GM23338 (cell line): Measurements from ENCODE around the gene DCT. TPM values are rescaled to one million over a fixed set of nuclear protein-coding genes. Genes with fewer than 3 reads are reported as not detected.

Experiments used
- ATAC-seq: fragments of 200-7000 bp; cut with Tn5 transposase; 3 replicates; pipeline ENCODE4 v1.9.1; 2020
- DNase-seq: peaks from one replicate; pipeline ENCODE4 v3.0.0-alpha.2; 2015; ENCODE audit warnings: low spot score
- H2AFZ ChIP-seq: fragments of 200-600 bp; sonication (generic); 2 replicates; pipeline ENCODE4 v1.8.0; 2016; ENCODE audit warnings: antibody characterized with exemption, mild to moderate bottlenecking, moderate library complexity
- H3F3A ChIP-seq: fragments of 200-600 bp; sonication (generic); replicated peaks from 2 replicates; pipeline ENCODE4 v1.8.0; 2017; ENCODE audit warnings: antibody characterized with exemption, mixed run types, low read depth
- H3K27ac ChIP-seq: fragments of 200-600 bp; sonication (generic); 2 replicates; pipeline ENCODE4 v1.6.1; 2016; ENCODE audit warnings: low read depth
- H3K27me3 ChIP-seq: fragments of 200-600 bp; sonication (generic); 2 replicates; pipeline ENCODE4 v1.8.0; 2016; ENCODE audit warnings: mild to moderate bottlenecking, mixed run types, moderate library complexity; ENCODE audit not compliant: insufficient read depth
- H3K36me3 ChIP-seq: fragments of 200-600 bp; sonication (generic); 2 replicates; pipeline ENCODE4 v1.8.0; 2016; ENCODE audit warnings: mild to moderate bottlenecking; ENCODE audit not compliant: insufficient read depth
- H3K4me1 ChIP-seq: fragments of 200-600 bp; sonication (generic); 2 replicates; pipeline ENCODE4 v1.8.0; 2016; ENCODE audit warnings: mild to moderate bottlenecking, moderate library complexity; ENCODE audit not compliant: insufficient read depth
- H3K4me2 ChIP-seq: fragments of 200-600 bp; sonication (generic); 2 replicates; pipeline ENCODE4 v1.7.1; 2017; ENCODE audit warnings: mixed run types
- H3K4me3 ChIP-seq: fragments of 200-600 bp; sonication (generic); 2 replicates; pipeline ENCODE4 v1.6.1; 2016; ENCODE audit warnings: mixed run types
- H3K79me2 ChIP-seq: fragments of 200-600 bp; sonication (generic); replicated peaks from 2 replicates; pipeline ENCODE4 v1.8.0; 2017; ENCODE audit warnings: mild to moderate bottlenecking; ENCODE audit not compliant: insufficient read depth
- H3K9me2 ChIP-seq: fragments of 200-600 bp; sonication (generic); 2 replicates; pipeline ENCODE4 v1.8.0; 2017; ENCODE audit not compliant: insufficient read depth
- H4K20me1 ChIP-seq: fragments of 200-600 bp; sonication (generic); replicated peaks from 2 replicates; pipeline ENCODE4 v1.8.0; 2017; ENCODE audit warnings: mild to moderate bottlenecking; ENCODE audit not compliant: insufficient read depth
- H3K27ac Mint-ChIP-seq: 2 replicates; pipeline ENCODE4 v1.8.0; 2020; ENCODE audit warnings: inconsistent platforms, mild to moderate bottlenecking, moderate library complexity, mixed read lengths
- H3K27me3 Mint-ChIP-seq: 3 replicates; pipeline ENCODE4 v1.8.0; 2022; ENCODE audit warnings: low read depth, mild to moderate bottlenecking, moderate library complexity, mixed read lengths, inconsistent platforms; ENCODE audit not compliant: insufficient read depth, poor library complexity
- H3K36me3 Mint-ChIP-seq: 3 replicates; pipeline ENCODE4 v1.8.0; 2021; ENCODE audit warnings: low read depth, mild to moderate bottlenecking, inconsistent platforms, moderate library complexity, mixed read lengths
- H3K4me1 Mint-ChIP-seq: 3 replicates; pipeline ENCODE4 v1.8.0; 2020; ENCODE audit warnings: mild to moderate bottlenecking, inconsistent platforms, mixed read lengths
- H3K4me3 Mint-ChIP-seq: 3 replicates; pipeline ENCODE4 v1.8.0; 2021; ENCODE audit warnings: moderate library complexity, mild to moderate bottlenecking, inconsistent platforms, mixed read lengths
- H3K9me3 Mint-ChIP-seq: 3 replicates; pipeline ENCODE4 v1.8.0; 2020; ENCODE audit warnings: moderate library complexity, mild to moderate bottlenecking, inconsistent platforms, mixed read lengths
- CREB1 ChIP-seq: fragments of 250-450 bp; sonication (Bioruptor Pico); IDR thresholded peaks from 2 replicates; pipeline ENCODE4 v1.5.0; 2020; ENCODE audit warnings: low read depth, mild to moderate bottlenecking, moderate library complexity
- EZH2phosphoT487 ChIP-seq: fragments of 200-600 bp; sonication (generic); IDR thresholded peaks from one replicate; pipeline ENCODE4 v1.8.1; 2018; ENCODE audit warnings: antibody characterized with exemption; ENCODE audit not compliant: unreplicated experiment
- JUNB ChIP-seq: IDR thresholded peaks from one replicate; pipeline ENCODE4 v1.6.1; 2016; ENCODE audit warnings: antibody characterized with exemption; ENCODE audit not compliant: unreplicated experiment
- NANOG ChIP-seq: IDR thresholded peaks from 2 replicates; pipeline ENCODE4 v1.6.1; 2016; ENCODE audit warnings: antibody characterized with exemption, borderline replicate concordance
- STAT1 ChIP-seq: IDR thresholded peaks from one replicate; pipeline ENCODE4 v1.6.1; 2016; ENCODE audit warnings: antibody characterized with exemption; ENCODE audit not compliant: unreplicated experiment
- ZNF331 ChIP-seq: fragments of 250-450 bp; sonication (Bioruptor Pico); IDR thresholded peaks from 2 replicates; pipeline ENCODE4 v1.5.0; 2020; ENCODE audit warnings: low read depth, mild to moderate bottlenecking, moderate library complexity
- polyA plus RNA-seq: library from polyadenylated mRNA; unstranded; fragments of >200 nt; fragmentation: Nextera tagmentation; extraction: Ambion mirVana; gene quantifications from 2 replicates; pipeline ENCODE4 v1.2.1, GENCODE V29; 2016
- total RNA-seq: library from RNA; depleted of rRNA; stranded (reverse); fragments of >200 nt; shearing (Covaris generic); gene quantifications from 2 replicates; pipeline ENCODE4 v1.2.3, GENCODE V29; 2014
- TF ChIP-seq, protein P1 (sequence below), 2 experiments: fragments of 200-600 bp in 1 of 2; sonication (generic) in 1 of 2; conservative IDR thresholded peaks; 2 replicates each; pipeline versions ENCODE4 v1.5.1 to v1.6.1; 2016 to 2017; ENCODE audit warnings: antibody characterized with exemption in 2 of 2, low read depth in 2 of 2, mild to moderate bottlenecking in 2 of 2, moderate library complexity in 1 of 2
- TF ChIP-seq, protein P2 (sequence below): IDR thresholded peaks from one replicate; pipeline ENCODE4 v1.6.1; 2018; ENCODE audit warnings: antibody characterized with exemption; ENCODE audit not compliant: unreplicated experiment
- TF ChIP-seq, protein P3 (sequence below): IDR thresholded peaks from 2 replicates; pipeline ENCODE4 v1.6.1; 2016; ENCODE audit warnings: antibody characterized with exemption

Gene DCT
- total and polyA plus RNA-seq, 2 experiments from 2014 or later, result 0.14 TPM; not detected in 1

- TF ChIP-seq, protein P1, sequence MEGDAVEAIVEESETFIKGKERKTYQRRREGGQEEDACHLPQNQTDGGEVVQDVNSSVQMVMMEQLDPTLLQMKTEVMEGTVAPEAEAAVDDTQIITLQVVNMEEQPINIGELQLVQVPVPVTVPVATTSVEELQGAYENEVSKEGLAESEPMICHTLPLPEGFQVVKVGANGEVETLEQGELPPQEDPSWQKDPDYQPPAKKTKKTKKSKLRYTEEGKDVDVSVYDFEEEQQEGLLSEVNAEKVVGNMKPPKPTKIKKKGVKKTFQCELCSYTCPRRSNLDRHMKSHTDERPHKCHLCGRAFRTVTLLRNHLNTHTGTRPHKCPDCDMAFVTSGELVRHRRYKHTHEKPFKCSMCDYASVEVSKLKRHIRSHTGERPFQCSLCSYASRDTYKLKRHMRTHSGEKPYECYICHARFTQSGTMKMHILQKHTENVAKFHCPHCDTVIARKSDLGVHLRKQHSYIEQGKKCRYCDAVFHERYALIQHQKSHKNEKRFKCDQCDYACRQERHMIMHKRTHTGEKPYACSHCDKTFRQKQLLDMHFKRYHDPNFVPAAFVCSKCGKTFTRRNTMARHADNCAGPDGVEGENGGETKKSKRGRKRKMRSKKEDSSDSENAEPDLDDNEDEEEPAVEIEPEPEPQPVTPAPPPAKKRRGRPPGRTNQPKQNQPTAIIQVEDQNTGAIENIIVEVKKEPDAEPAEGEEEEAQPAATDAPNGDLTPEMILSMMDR (conservative IDR thresholded peaks at IDR 0.05; ENCODE audit: low read depth in 2 of 2), result no peak
- no peak for TF ChIP-seq CREB1 (CRISPR knock-in tag)
- no peak for TF ChIP-seq ZNF331 (CRISPR knock-in tag)
- TF ChIP-seq NANOG, result no peak
- TF ChIP-seq, protein P2, sequence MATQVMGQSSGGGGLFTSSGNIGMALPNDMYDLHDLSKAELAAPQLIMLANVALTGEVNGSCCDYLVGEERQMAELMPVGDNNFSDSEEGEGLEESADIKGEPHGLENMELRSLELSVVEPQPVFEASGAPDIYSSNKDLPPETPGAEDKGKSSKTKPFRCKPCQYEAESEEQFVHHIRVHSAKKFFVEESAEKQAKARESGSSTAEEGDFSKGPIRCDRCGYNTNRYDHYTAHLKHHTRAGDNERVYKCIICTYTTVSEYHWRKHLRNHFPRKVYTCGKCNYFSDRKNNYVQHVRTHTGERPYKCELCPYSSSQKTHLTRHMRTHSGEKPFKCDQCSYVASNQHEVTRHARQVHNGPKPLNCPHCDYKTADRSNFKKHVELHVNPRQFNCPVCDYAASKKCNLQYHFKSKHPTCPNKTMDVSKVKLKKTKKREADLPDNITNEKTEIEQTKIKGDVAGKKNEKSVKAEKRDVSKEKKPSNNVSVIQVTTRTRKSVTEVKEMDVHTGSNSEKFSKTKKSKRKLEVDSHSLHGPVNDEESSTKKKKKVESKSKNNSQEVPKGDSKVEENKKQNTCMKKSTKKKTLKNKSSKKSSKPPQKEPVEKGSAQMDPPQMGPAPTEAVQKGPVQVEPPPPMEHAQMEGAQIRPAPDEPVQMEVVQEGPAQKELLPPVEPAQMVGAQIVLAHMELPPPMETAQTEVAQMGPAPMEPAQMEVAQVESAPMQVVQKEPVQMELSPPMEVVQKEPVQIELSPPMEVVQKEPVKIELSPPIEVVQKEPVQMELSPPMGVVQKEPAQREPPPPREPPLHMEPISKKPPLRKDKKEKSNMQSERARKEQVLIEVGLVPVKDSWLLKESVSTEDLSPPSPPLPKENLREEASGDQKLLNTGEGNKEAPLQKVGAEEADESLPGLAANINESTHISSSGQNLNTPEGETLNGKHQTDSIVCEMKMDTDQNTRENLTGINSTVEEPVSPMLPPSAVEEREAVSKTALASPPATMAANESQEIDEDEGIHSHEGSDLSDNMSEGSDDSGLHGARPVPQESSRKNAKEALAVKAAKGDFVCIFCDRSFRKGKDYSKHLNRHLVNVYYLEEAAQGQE, result no peak
- TF ChIP-seq, protein P3, sequence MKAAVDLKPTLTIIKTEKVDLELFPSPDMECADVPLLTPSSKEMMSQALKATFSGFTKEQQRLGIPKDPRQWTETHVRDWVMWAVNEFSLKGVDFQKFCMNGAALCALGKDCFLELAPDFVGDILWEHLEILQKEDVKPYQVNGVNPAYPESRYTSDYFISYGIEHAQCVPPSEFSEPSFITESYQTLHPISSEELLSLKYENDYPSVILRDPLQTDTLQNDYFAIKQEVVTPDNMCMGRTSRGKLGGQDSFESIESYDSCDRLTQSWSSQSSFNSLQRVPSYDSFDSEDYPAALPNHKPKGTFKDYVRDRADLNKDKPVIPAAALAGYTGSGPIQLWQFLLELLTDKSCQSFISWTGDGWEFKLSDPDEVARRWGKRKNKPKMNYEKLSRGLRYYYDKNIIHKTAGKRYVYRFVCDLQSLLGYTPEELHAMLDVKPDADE, result no peak
- TF ChIP-seq STAT1, result no peak
Observed at GRCh38 chr13:94419925-94420305, 59.6 kb downstream of the DCT start (continued).

GRCh38 chr13:94419304-94419924 is 60.1 kb downstream of the DCT start:
- TF ChIP-seq, protein P3, result no peak
- TF ChIP-seq EZH2phosphoT487, result no peak
- TF ChIP-seq NANOG, result no peak
- no peak for TF ChIP-seq JUNB
- TF ChIP-seq, protein P1 (conservative IDR thresholded peaks at IDR 0.05; ENCODE audit: low read depth in 2 of 2), result no peak
- TF ChIP-seq ZNF331 (CRISPR knock-in tag), result no peak
- TF ChIP-seq CREB1 (CRISPR knock-in tag), result no peak
- Mint-ChIP-seq H3K27ac (no peak overlapping the region), H3K9me3 (peaks cover 28% of the 10 kb centered on the region; the same call in 2 of the 3 replicates), H3K27me3 (no peaks in the 10 kb centered on the region), H3K4me1 (peaks cover 11% of the 10 kb centered on the region), H3K4me3 (no peak overlapping the region), H3K36me3 (peaks cover 14% of the 10 kb centered on the region; the same call in 2 of the 3 replicates)
- no peak overlapping the region for H3K4me3 ChIP-seq
- H3K4me1 ChIP-seq, result peaks cover 15% of the 10 kb centered on the region
- no peaks in the 10 kb centered on the region; the same call in 1 of the 2 replicates for H3K36me3 ChIP-seq
- H3K4me2 ChIP-seq, result no peak overlapping the region
- DNase-seq (no peak), ATAC-seq (no peak)
- H3K27ac ChIP-seq, result no peak overlapping the region
- peaks cover 3% of the 10 kb centered on the region; the same call in 1 of the 2 replicates for H3K9me2 ChIP-seq
- H3F3A ChIP-seq, result no peaks in the 10 kb centered on the region
- H4K20me1 ChIP-seq, result no peaks in the 10 kb centered on the region
- no peaks in the 10 kb centered on the region for H3K27me3 ChIP-seq
- no peaks in the 10 kb centered on the region for H3K79me2 ChIP-seq
- no peak overlapping the region for H2AFZ ChIP-seq
